ENCODE measurements around the gene HBZ.
"Not testable (repeated sequence)": the region's sequence is repeated elsewhere in the genome, so short reads cannot be mapped to it uniquely, and the experiment has no call there.

HBZ gene

DNA sequence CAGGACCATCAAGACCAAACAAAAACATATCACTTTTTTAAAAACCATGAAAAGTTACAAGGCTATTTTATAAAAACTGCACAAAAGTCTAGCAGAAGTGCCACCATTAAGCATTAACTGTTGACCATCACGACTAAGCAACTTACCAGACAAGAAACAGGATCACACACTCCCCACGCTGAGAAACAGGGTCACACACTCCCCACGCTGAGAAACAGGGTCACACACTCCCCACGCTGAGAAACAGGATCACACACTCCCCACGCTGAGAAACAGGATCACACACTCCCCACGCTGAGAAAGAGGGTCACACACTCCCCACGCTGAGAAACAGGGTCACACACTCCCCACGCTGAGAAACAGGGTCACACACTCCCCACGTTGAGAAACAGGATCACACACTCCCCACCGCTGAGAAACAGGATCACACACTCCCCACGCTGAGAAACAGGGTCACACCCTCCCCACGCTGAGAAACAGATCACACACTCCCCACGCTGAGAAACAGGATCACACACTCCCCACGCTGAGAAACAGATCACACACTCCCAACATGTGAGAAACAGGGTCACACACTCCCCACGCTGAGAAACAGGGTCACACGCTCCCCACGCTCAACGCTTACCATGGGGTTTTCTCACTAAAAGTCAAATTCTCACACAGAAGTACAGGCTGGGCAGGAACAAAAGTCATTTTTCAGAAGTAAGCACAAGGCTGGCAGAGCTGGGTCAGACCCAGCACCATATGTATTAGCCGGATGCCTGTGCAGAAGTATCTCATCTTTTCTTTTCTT lies 28.7 kb upstream of the HBZ start:
- not testable (repeated sequence) for H3K36me3 Mint-ChIP-seq, H3K4me1 Mint-ChIP-seq, H3K4me3 Mint-ChIP-seq, H3K9me3 Mint-ChIP-seq, H3K27me3 Mint-ChIP-seq, H3K27ac Mint-ChIP-seq

GRCh38 chr16:125011-125410 lies 27.4 kb upstream of the HBZ start:
- peaks cover 3% of the 10 kb centered on the region for H3K36me3 Mint-ChIP-seq
- peaks cover 10% of the 10 kb centered on the region for H3K4me1 Mint-ChIP-seq
- no peaks in the 10 kb centered on the region for H3K27me3 Mint-ChIP-seq
- H3K27ac Mint-ChIP-seq: no peak overlapping the region
- H3K4me3 Mint-ChIP-seq: no peak overlapping the region
- no peaks in the 10 kb centered on the region for H3K9me3 Mint-ChIP-seq

- H3K27ac Mint-ChIP-seq: no peak overlapping the region
- H3K4me1 Mint-ChIP-seq: peaks cover 34% of the 10 kb centered on the region
- peaks cover 2% of the 10 kb centered on the region for H3K36me3 Mint-ChIP-seq
- no peaks in the 10 kb centered on the region for H3K27me3 Mint-ChIP-seq
- no peaks in the 10 kb centered on the region for H3K9me3 Mint-ChIP-seq
- no peak overlapping the region for H3K4me3 Mint-ChIP-seq
These were observed 23.4 kb upstream of the HBZ start for GRCh38 chr16:129075-129474.

- Mint-ChIP-seq H3K27me3 (no peaks in the 10 kb centered on the region), H3K27ac (no peak overlapping the region), H3K4me1 (peaks cover 44% of the 10 kb centered on the region), H3K4me3 (no peak overlapping the region), H3K9me3 (no peaks in the 10 kb centered on the region), H3K36me3 (peaks cover 2% of the 10 kb centered on the region)
These were observed 21.8 kb upstream of the HBZ start for GRCh38 chr16:130533-131173.

GRCh38 chr16:132120-132519 lies 20.3 kb upstream of the HBZ start:
- no peak overlapping the region for H3K27ac Mint-ChIP-seq
- no peak overlapping the region for H3K4me3 Mint-ChIP-seq
- H3K4me1 Mint-ChIP-seq: peaks cover 50% of the 10 kb centered on the region
- H3K9me3 Mint-ChIP-seq: no peaks in the 10 kb centered on the region
- no peaks in the 10 kb centered on the region for H3K27me3 Mint-ChIP-seq
- peaks cover 5% of the 10 kb centered on the region for H3K36me3 Mint-ChIP-seq

- no peak overlapping the region for H3K4me3 Mint-ChIP-seq
- H3K4me1 Mint-ChIP-seq: peaks cover 52% of the 10 kb centered on the region
- H3K36me3 Mint-ChIP-seq: peaks cover 5% of the 10 kb centered on the region
- H3K27ac Mint-ChIP-seq: no peak overlapping the region
- H3K9me3 Mint-ChIP-seq: no peaks in the 10 kb centered on the region
- no peaks in the 10 kb centered on the region for H3K27me3 Mint-ChIP-seq
These were observed 18.7 kb upstream of the HBZ start for GRCh38 chr16:133716-134115.

DNA sequence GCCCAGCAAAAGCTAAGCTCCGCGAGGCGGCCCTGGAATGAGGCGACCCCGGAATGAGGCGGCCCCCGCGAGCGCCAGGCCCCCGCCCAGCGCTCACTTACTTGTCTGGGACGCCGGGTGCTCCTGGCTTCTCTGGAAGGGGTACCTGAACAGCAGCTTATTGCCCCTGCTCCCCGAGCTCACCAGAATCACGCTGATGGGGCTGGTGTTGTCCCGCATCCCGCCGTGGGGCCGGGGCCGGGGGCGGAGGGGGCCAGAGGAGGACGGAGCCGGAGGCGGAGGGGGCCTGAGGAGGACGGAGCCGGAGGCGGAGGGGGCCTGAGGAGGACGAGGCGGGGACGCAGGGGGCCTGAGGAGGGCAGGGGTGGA lies 14.4 kb upstream of the HBZ start:
- no peaks in the 10 kb centered on the region for H3K27me3 Mint-ChIP-seq
- peak overlapping the region; percentile 17 for H3K27ac Mint-ChIP-seq
- no peaks in the 10 kb centered on the region for H3K9me3 Mint-ChIP-seq
- H3K4me1 Mint-ChIP-seq: peaks cover 28% of the 10 kb centered on the region
- H3K4me3 Mint-ChIP-seq: peak overlapping the region; percentile 89
- peaks cover 3% of the 10 kb centered on the region for H3K36me3 Mint-ChIP-seq

GRCh38 chr16:140175-140857 lies 12.1 kb upstream of the HBZ start:
- Mint-ChIP-seq H3K9me3 (no peaks in the 10 kb centered on the region), H3K36me3 (peaks cover 3% of the 10 kb centered on the region), H3K27ac (no peak overlapping the region), H3K4me1 (peaks cover 12% of the 10 kb centered on the region), H3K27me3 (no peaks in the 10 kb centered on the region), H3K4me3 (peak overlapping the region; percentile 19)

- no peak overlapping the region for H3K4me3 Mint-ChIP-seq
- no peak overlapping the region for H3K27ac Mint-ChIP-seq
- H3K36me3 Mint-ChIP-seq: no peaks in the 10 kb centered on the region
- peaks cover 5% of the 10 kb centered on the region for H3K4me1 Mint-ChIP-seq
- H3K27me3 Mint-ChIP-seq: peaks cover 2% of the 10 kb centered on the region
- no peaks in the 10 kb centered on the region for H3K9me3 Mint-ChIP-seq
These were observed 10.0 kb upstream of the HBZ start for GRCh38 chr16:142405-142967.

- peaks cover 5% of the 10 kb centered on the region for H3K4me1 Mint-ChIP-seq
- no peak overlapping the region for H3K4me3 Mint-ChIP-seq
- H3K27ac Mint-ChIP-seq: no peak overlapping the region
- H3K36me3 Mint-ChIP-seq: no peaks in the 10 kb centered on the region
- no peaks in the 10 kb centered on the region for H3K9me3 Mint-ChIP-seq
- peaks cover 2% of the 10 kb centered on the region for H3K27me3 Mint-ChIP-seq
These were observed 9.4 kb upstream of the HBZ start for GRCh38 chr16:143047-143446.

- Mint-ChIP-seq H3K4me1 (peaks cover 5% of the 10 kb centered on the region), H3K36me3 (no peaks in the 10 kb centered on the region), H3K4me3 (no peak overlapping the region), H3K9me3 (no peaks in the 10 kb centered on the region), H3K27me3 (peaks cover 2% of the 10 kb centered on the region), H3K27ac (no peak overlapping the region)
These were observed 9.0 kb upstream of the HBZ start for GRCh38 chr16:143456-143855.

DNA sequence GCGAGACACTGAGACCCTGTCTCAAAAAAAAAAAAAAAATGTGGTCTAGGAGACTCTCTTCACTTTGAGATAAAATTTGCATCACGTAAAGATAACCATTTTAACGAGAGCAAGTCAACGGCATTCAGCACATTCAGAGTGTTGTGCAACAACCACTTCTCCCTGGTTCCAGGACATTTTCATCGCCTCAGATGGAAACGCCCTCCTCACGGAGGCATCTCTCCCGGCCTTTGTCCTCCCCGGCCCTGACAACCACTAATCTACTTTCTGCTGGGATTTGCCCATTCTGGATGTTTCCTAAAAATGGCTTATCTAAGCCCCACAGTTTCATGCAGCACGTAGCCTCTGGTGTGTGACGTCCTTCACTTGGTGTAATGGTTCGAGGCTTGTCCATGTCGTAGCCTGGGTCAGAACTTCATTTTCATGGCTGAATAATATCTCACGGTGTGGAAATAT lies 7.6 kb upstream of the HBZ start:
- Mint-ChIP-seq H3K27ac (peak overlapping the region; percentile 18), H3K4me3 (no peak overlapping the region), H3K4me1 (no peaks in the 10 kb centered on the region), H3K36me3 (no peaks in the 10 kb centered on the region), H3K27me3 (peaks cover 7% of the 10 kb centered on the region), H3K9me3 (no peaks in the 10 kb centered on the region)

DNA sequence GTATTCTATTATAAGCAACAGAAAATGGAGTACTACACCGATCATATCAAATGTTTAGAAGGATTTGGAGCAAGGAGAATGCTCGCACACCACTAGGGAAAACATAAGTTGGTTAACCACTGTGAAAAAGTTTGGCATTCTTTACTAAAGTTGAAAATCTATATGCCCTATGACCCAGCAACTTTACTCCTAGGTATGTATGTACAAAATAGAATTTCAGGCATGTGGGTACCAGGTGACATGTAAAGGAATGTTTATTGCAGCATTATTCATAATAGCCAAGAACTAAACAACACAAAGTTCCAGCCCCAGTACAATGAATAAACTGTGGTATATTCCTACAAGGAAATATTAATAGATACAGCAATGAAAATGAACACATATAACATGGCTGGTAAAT lies 5.8 kb upstream of the HBZ start:
- Mint-ChIP-seq H3K9me3 (no peaks in the 10 kb centered on the region), H3K27ac (no peak overlapping the region), H3K27me3 (peaks cover 10% of the 10 kb centered on the region), H3K4me1 (no peaks in the 10 kb centered on the region), H3K4me3 (no peak overlapping the region), H3K36me3 (no peaks in the 10 kb centered on the region)

DNA sequence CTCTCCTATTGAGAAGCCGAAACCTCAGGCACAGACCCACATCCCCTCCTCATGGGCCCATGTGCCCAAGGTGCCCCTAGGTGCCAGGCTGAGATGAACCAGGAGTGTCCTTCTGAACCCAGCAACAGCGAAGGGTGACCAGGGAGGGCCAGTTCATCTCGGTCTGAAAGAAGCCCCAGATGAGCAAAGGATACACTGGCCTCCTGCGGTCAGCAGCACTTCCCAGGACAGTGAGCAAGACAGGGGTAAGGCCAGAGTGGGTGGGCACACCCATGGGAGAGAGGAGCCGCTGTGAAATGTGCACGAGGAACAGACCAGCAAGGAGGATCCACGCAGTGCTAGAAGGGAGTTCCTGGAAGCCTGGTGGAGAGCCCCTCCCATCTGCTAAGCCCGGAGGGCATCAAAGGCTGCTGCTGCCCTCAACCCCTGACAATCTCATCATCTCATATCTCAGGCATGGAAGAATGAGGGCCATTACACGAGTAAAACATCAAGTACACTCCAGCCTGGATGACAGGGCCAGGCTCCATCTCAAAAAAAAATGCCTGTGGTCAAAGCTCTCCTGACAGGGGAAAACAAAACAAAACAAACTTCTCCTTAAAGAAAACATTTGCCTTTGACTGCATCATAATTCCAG lies 3.3 kb upstream of the HBZ start:
- Mint-ChIP-seq H3K27me3 (peaks cover 11% of the 10 kb centered on the region), H3K27ac (peak overlapping the region; percentile 70), H3K9me3 (no peaks in the 10 kb centered on the region), H3K4me1 (peaks cover under 1% of the 10 kb centered on the region), H3K36me3 (no peaks in the 10 kb centered on the region), H3K4me3 (no peak overlapping the region)

DNA sequence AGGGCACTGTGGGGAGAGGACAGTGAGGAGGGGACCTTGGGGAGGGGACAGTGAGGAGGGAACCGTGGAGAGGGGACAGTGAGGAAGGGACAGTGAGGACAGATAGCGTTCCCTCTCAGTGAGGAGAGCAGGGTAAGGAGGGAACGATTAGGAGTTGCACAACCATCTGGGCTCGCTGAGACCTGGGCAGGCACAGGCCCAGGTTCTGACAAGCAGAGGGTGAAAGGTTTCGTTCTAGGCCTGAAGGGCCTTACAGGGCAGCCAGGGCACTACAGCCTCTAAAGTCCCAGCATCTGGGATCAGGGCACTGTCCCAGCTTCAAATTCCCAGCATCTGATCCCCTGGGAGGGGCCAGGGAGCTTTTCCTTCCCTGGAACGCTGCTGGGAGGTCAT lies 681 bp downstream of the HBZ start:
- not testable (repeated sequence) for H3K4me1 Mint-ChIP-seq, H3K27ac Mint-ChIP-seq, H3K4me3 Mint-ChIP-seq, H3K36me3 Mint-ChIP-seq, H3K9me3 Mint-ChIP-seq
- H3K27me3 Mint-ChIP-seq: peaks cover 21% of the 10 kb centered on the region
